NCI-H526 treated with DMSO at 0.1 percent for 48 hours (cell line): ENCODE data around the gene EPHB3.
A peak's percentile ranks its signal among the peaks of the same experiment; 100 is the strongest.

Source experiments
- DNase-seq: peaks from one replicate; lab custom pipeline; 2025; lab: John Stamatoyannopoulos, UW

The EPHB3 gene

GRCh38 chr3:184564685-184565385 lies 3.2 kb downstream of the EPHB3 start:
- DNase-seq = no peak

- peak; percentile 68 for DNase-seq
These were observed 4.0 kb downstream of the EPHB3 start for GRCh38 chr3:184565421-184566211.

- DNase-seq = peak; percentile 24
These were observed 5.1 kb downstream of the EPHB3 start for GRCh38 chr3:184566441-184567414.

- no peak for DNase-seq
These were observed 6.5 kb downstream of the EPHB3 start for GRCh38 chr3:184567946-184568559.

GRCh38 chr3:184568560-184568923 lies 7.0 kb downstream of the EPHB3 start:
- DNase-seq = no peak

GRCh38 chr3:184568924-184569829 lies 7.6 kb downstream of the EPHB3 start:
- peak; percentile 63 for DNase-seq

GRCh38 chr3:184570035-184570434 lies 8.4 kb downstream of the EPHB3 start:
- no peak for DNase-seq

- no peak for DNase-seq
These were observed 8.9 kb downstream of the EPHB3 start for GRCh38 chr3:184570489-184570888.

GRCh38 chr3:184571750-184572377 lies 10.3 kb downstream of the EPHB3 start:
- no peak for DNase-seq

GRCh38 chr3:184572633-184573270 lies 11.2 kb downstream of the EPHB3 start:
- no peak for DNase-seq

- peak; percentile 75 for DNase-seq
These were observed 13.2 kb downstream of the EPHB3 start for GRCh38 chr3:184574515-184575417.

- no peak for DNase-seq
These were observed 14.1 kb downstream of the EPHB3 start for GRCh38 chr3:184575701-184576100.

GRCh38 chr3:184576457-184577240 lies 15.1 kb downstream of the EPHB3 start:
- no peak for DNase-seq

- DNase-seq = no peak
These were observed 16.0 kb downstream of the EPHB3 start for GRCh38 chr3:184577546-184577945.

GRCh38 chr3:184578218-184578617 lies 16.6 kb downstream of the EPHB3 start:
- DNase-seq = no peak

- no peak for DNase-seq
These were observed 17.2 kb downstream of the EPHB3 start for GRCh38 chr3:184578822-184579221.

- DNase-seq = no peak
These were observed 17.9 kb downstream of the EPHB3 start for GRCh38 chr3:184579513-184579912.

GRCh38 chr3:184580376-184580775 lies 18.8 kb downstream of the EPHB3 start:
- DNase-seq = no peak
